ENCODE data around the gene SERPINB3. TPM values are rescaled to one million over a fixed set of nuclear protein-coding genes. Genes with fewer than 3 reads are reported as not detected.
"Not testable (repeated sequence)": the region's sequence is repeated elsewhere in the genome, so short reads cannot be mapped to it uniquely, and the experiment has no call there.

The SERPINB3 gene
- total and polyA plus RNA-seq, 4 donors, result not detected

GRCh38 chr18:63650271-63650670 is 11.4 kb downstream of the SERPINB3 start:
- H3K9me3 ChIP-seq (ENCODE audit: control insufficient read depth, insufficient read depth, low read length); H3K4me3 ChIP-seq (ENCODE audit: low read depth, low read length); H3K27ac ChIP-seq (ENCODE audit: low read depth, low read length); H3K4me1 ChIP-seq (ENCODE audit: control insufficient read depth, insufficient read depth, low read length); H3K36me3 ChIP-seq (ENCODE audit: control insufficient read depth, insufficient read depth, low read length); H3K27me3 ChIP-seq (ENCODE audit: control insufficient read depth, insufficient read depth, low read length); DNase-seq (ENCODE audit: low read depth in 4 of 6, low spot score in 6 of 6): not testable (repeated sequence)
- whole genome bisulfite sequencing (ENCODE audit: insufficient coverage), result no CpG with 5 or more reads among the region's 3 CpGs

GRCh38 chr18:63648241-63648640 is 13.5 kb downstream of the SERPINB3 start:
- Histone ChIP-seq H3K36me3 (ENCODE audit: control insufficient read depth, insufficient read depth, low read length) (no peaks in the 10 kb centered on the region), H3K27me3 (ENCODE audit: control insufficient read depth, insufficient read depth, low read length) (no peaks in the 10 kb centered on the region), H3K4me3 (ENCODE audit: low read depth, low read length) (no peak overlapping the region), H3K4me1 (ENCODE audit: control insufficient read depth, insufficient read depth, low read length) (no peaks in the 10 kb centered on the region), H3K9me3 (ENCODE audit: control insufficient read depth, insufficient read depth, low read length) (no peaks in the 10 kb centered on the region), H3K27ac (ENCODE audit: low read depth, low read length) (no peak overlapping the region)
- WGBS (ENCODE audit: insufficient coverage), result 71% methylated on average over 5 of the region's 7 CpGs
- DNase-seq (ENCODE audit: low read depth in 4 of 6, low spot score in 6 of 6), result no peak

- no peak overlapping the region for H3K27ac ChIP-seq (ENCODE audit: low read depth, low read length)
- H3K4me1 ChIP-seq (ENCODE audit: control insufficient read depth, insufficient read depth, low read length), result no peaks in the 10 kb centered on the region
- H3K36me3 ChIP-seq (ENCODE audit: control insufficient read depth, insufficient read depth, low read length), result no peaks in the 10 kb centered on the region
- no peak overlapping the region for H3K4me3 ChIP-seq (ENCODE audit: low read depth, low read length)
- DNase-seq (ENCODE audit: low read depth in 4 of 6, low spot score in 6 of 6), result no peak
- H3K27me3 ChIP-seq (ENCODE audit: control insufficient read depth, insufficient read depth, low read length), result no peaks in the 10 kb centered on the region
- no peaks in the 10 kb centered on the region for H3K9me3 ChIP-seq (ENCODE audit: control insufficient read depth, insufficient read depth, low read length)
Measured at GRCh38 chr18:63646936-63647335, 14.8 kb downstream of the SERPINB3 start.

GRCh38 chr18:63644694-63645093 is 17.0 kb downstream of the SERPINB3 start:
- H3K27ac ChIP-seq (ENCODE audit: low read depth, low read length); DNase-seq (ENCODE audit: low read depth in 4 of 6, low spot score in 6 of 6); H3K36me3 ChIP-seq (ENCODE audit: control insufficient read depth, insufficient read depth, low read length); H3K4me1 ChIP-seq (ENCODE audit: control insufficient read depth, insufficient read depth, low read length); H3K27me3 ChIP-seq (ENCODE audit: control insufficient read depth, insufficient read depth, low read length); H3K4me3 ChIP-seq (ENCODE audit: low read depth, low read length); H3K9me3 ChIP-seq (ENCODE audit: control insufficient read depth, insufficient read depth, low read length): not testable (repeated sequence)
- no CpG with 5 or more reads among the region's 1 CpG for WGBS (ENCODE audit: insufficient coverage)

- not testable (repeated sequence) for H3K4me3 ChIP-seq (ENCODE audit: low read depth, low read length); H3K27ac ChIP-seq (ENCODE audit: low read depth, low read length); H3K36me3 ChIP-seq (ENCODE audit: control insufficient read depth, insufficient read depth, low read length); H3K9me3 ChIP-seq (ENCODE audit: control insufficient read depth, insufficient read depth, low read length); H3K4me1 ChIP-seq (ENCODE audit: control insufficient read depth, insufficient read depth, low read length); H3K27me3 ChIP-seq (ENCODE audit: control insufficient read depth, insufficient read depth, low read length); DNase-seq (ENCODE audit: low read depth in 4 of 6, low spot score in 6 of 6)
- WGBS (ENCODE audit: insufficient coverage), result no CpG with 5 or more reads among the region's 2 CpGs
Measured at GRCh38 chr18:63644142-63644541, 17.6 kb downstream of the SERPINB3 start, which contains the start of gene SERPINB4. TSS of gene SERPINB4 (minus strand) at chr18:63644256. CDS start at chr18:63643577, 679 bp downstream.

GRCh38 chr18:63642668-63643356 is 18.9 kb downstream of the SERPINB3 start:
- H3K27me3 ChIP-seq (ENCODE audit: control insufficient read depth, insufficient read depth, low read length); H3K9me3 ChIP-seq (ENCODE audit: control insufficient read depth, insufficient read depth, low read length); H3K27ac ChIP-seq (ENCODE audit: low read depth, low read length); H3K4me1 ChIP-seq (ENCODE audit: control insufficient read depth, insufficient read depth, low read length); H3K4me3 ChIP-seq (ENCODE audit: low read depth, low read length); DNase-seq (ENCODE audit: low read depth in 4 of 6, low spot score in 6 of 6); H3K36me3 ChIP-seq (ENCODE audit: control insufficient read depth, insufficient read depth, low read length): not testable (repeated sequence)
- 95% methylated on average over 2 of the region's 4 CpGs for whole genome bisulfite sequencing (ENCODE audit: insufficient coverage)

- H3K4me1 ChIP-seq (ENCODE audit: control insufficient read depth, insufficient read depth, low read length); DNase-seq (ENCODE audit: low read depth in 4 of 6, low spot score in 6 of 6); H3K36me3 ChIP-seq (ENCODE audit: control insufficient read depth, insufficient read depth, low read length); H3K27me3 ChIP-seq (ENCODE audit: control insufficient read depth, insufficient read depth, low read length); H3K9me3 ChIP-seq (ENCODE audit: control insufficient read depth, insufficient read depth, low read length); H3K27ac ChIP-seq (ENCODE audit: low read depth, low read length); H3K4me3 ChIP-seq (ENCODE audit: low read depth, low read length): not testable (repeated sequence)
- no CpG with 5 or more reads among the region's 4 CpGs for WGBS (ENCODE audit: insufficient coverage)
Measured at GRCh38 chr18:63641157-63641680, 20.5 kb downstream of the SERPINB3 start.

- no CpG with 5 or more reads among the region's 6 CpGs for WGBS (ENCODE audit: insufficient coverage)
- no peak overlapping the region for H3K27ac ChIP-seq (ENCODE audit: low read depth, low read length)
- H3K9me3 ChIP-seq (ENCODE audit: control insufficient read depth, insufficient read depth, low read length), result no peaks in the 10 kb centered on the region
Measured at GRCh38 chr18:63637703-63638102, 24.0 kb downstream of the SERPINB3 start.

GRCh38 chr18:63627819-63628218 is 33.9 kb downstream of the SERPINB3 start:
- Histone ChIP-seq H3K4me3 (ENCODE audit: low read depth, low read length) (no peak overlapping the region), H3K9me3 (ENCODE audit: control insufficient read depth, insufficient read depth, low read length) (peaks cover 20% of the 10 kb centered on the region), H3K4me1 (ENCODE audit: control insufficient read depth, insufficient read depth, low read length) (no peaks in the 10 kb centered on the region), H3K27me3 (ENCODE audit: control insufficient read depth, insufficient read depth, low read length) (no peaks in the 10 kb centered on the region), H3K36me3 (ENCODE audit: control insufficient read depth, insufficient read depth, low read length) (no peaks in the 10 kb centered on the region), H3K27ac (ENCODE audit: low read depth, low read length) (no peak overlapping the region)
- DNase-seq (ENCODE audit: low read depth in 4 of 6, low spot score in 6 of 6), result no peak

More at GRCh38 chr18:63637703-63638102, 24.0 kb downstream of the SERPINB3 start:
- Histone ChIP-seq H3K4me3 (ENCODE audit: low read depth, low read length) (no peak overlapping the region), H3K4me1 (ENCODE audit: control insufficient read depth, insufficient read depth, low read length) (no peaks in the 10 kb centered on the region), H3K36me3 (ENCODE audit: control insufficient read depth, insufficient read depth, low read length) (no peaks in the 10 kb centered on the region), H3K27me3 (ENCODE audit: control insufficient read depth, insufficient read depth, low read length) (no peaks in the 10 kb centered on the region)
- DNase-seq (ENCODE audit: low read depth in 4 of 6, low spot score in 6 of 6), result no peak

GRCh38 chr18:63626431-63626830 is 35.3 kb downstream of the SERPINB3 start:
- Histone ChIP-seq H3K9me3 (ENCODE audit: control insufficient read depth, insufficient read depth, low read length) (peaks cover 20% of the 10 kb centered on the region), H3K4me1 (ENCODE audit: control insufficient read depth, insufficient read depth, low read length) (no peaks in the 10 kb centered on the region), H3K4me3 (ENCODE audit: low read depth, low read length) (no peak overlapping the region), H3K27me3 (ENCODE audit: control insufficient read depth, insufficient read depth, low read length) (no peaks in the 10 kb centered on the region), H3K36me3 (ENCODE audit: control insufficient read depth, insufficient read depth, low read length) (no peaks in the 10 kb centered on the region), H3K27ac (ENCODE audit: low read depth, low read length) (no peak overlapping the region)
- WGBS (ENCODE audit: insufficient coverage), result 78% methylated on average over 3 of the region's 4 CpGs
- DNase-seq (ENCODE audit: low read depth in 4 of 6, low spot score in 6 of 6), result no peak
